Left lobe of liver (tissue), 2 donors: ENCODE results near the gene F10. TPM values are rescaled to one million over a fixed set of nuclear protein-coding genes. Genes with fewer than 3 reads are reported as not detected.

Experiments
- ATAC-seq: fragments of 200-7000 bp; cut with Tn5 transposase; one replicate; pipeline ENCODE4 v1.9.1; 2020; ENCODE audit warnings: mild to moderate bottlenecking, moderate library complexity
- DNase-seq: peaks from one replicate; pipeline ENCODE4 v3.0.0-alpha.2; 2020; ENCODE audit warnings: low spot score
- total RNA-seq: library from RNA; stranded (reverse); gene quantifications from one replicate; pipeline ENCODE4 v1.2.1, GENCODE V29; 2021
- donor health status: DM: no; HTN: no; CAD: no; lungs with moderate emphysema.
- donor health status: DM: no; HTN: yes; CAD: no.

The F10 gene
- total RNA-seq, 1 donor from 2014 or later: 124 TPM

- DNase-seq: no peak
- ATAC-seq: no peak
These were observed 63.7 kb downstream of the F10 start for GRCh38 chr13:113186061-113186900.

- DNase-seq (no peak), ATAC-seq (no peak)
These were observed 64.7 kb downstream of the F10 start for GRCh38 chr13:113187263-113187669.

GRCh38 chr13:113187883-113188665 lies 65.5 kb downstream of the F10 start:
- ATAC-seq (no peak), DNase-seq (no peak)

GRCh38 chr13:113190181-113190580 lies 67.6 kb downstream of the F10 start:
- ATAC-seq: no peak

GRCh38 chr13:113192279-113192678 lies 69.7 kb downstream of the F10 start:
- DNase-seq: no peak

More at GRCh38 chr13:113190181-113190580, 67.6 kb downstream of the F10 start:
- no peak for DNase-seq

GRCh38 chr13:113192902-113193301 lies 70.3 kb downstream of the F10 start:
- DNase-seq: no peak
- ATAC-seq: no peak

More at GRCh38 chr13:113192279-113192678, 69.7 kb downstream of the F10 start:
- ATAC-seq: no peak

- DNase-seq: no peak
- no peak for ATAC-seq
These were observed 72.8 kb downstream of the F10 start for GRCh38 chr13:113195360-113195759.

- DNase-seq: no peak
- ATAC-seq: no peak
These were observed 74.6 kb downstream of the F10 start for GRCh38 chr13:113196970-113197737.

Other genes starting within 250 kb of the F10 start
- gene MCF2L, start 153.6 kb upstream of the F10 start, total RNA-seq: 14.9 TPM
- 99.6 TPM for gene F7, start 17.0 kb upstream of the F10 start, total RNA-seq
- 50.2 TPM for gene PROZ, start 35.8 kb downstream of the F10 start, total RNA-seq
- gene PCID2, start 85.9 kb downstream of the F10 start, total RNA-seq: 14.9 TPM
- gene CUL4A, start 86.8 kb downstream of the F10 start, total RNA-seq: 30.4 TPM
- 217 TPM for gene LAMP1, start 174.4 kb downstream of the F10 start, total RNA-seq
- 38.3 TPM for gene GRTP1, start 241.3 kb downstream of the F10 start, total RNA-seq